GM19452 (cell line): ENCODE data around the gene TMEM79.

Experiments used
- ATAC-seq: cut with Tn5 transposase; IDR thresholded peaks from one replicate; pipeline ENCODE4 v1.9.1; 2021; ENCODE audit not compliant: unreplicated experiment

The TMEM79 gene

DNA sequence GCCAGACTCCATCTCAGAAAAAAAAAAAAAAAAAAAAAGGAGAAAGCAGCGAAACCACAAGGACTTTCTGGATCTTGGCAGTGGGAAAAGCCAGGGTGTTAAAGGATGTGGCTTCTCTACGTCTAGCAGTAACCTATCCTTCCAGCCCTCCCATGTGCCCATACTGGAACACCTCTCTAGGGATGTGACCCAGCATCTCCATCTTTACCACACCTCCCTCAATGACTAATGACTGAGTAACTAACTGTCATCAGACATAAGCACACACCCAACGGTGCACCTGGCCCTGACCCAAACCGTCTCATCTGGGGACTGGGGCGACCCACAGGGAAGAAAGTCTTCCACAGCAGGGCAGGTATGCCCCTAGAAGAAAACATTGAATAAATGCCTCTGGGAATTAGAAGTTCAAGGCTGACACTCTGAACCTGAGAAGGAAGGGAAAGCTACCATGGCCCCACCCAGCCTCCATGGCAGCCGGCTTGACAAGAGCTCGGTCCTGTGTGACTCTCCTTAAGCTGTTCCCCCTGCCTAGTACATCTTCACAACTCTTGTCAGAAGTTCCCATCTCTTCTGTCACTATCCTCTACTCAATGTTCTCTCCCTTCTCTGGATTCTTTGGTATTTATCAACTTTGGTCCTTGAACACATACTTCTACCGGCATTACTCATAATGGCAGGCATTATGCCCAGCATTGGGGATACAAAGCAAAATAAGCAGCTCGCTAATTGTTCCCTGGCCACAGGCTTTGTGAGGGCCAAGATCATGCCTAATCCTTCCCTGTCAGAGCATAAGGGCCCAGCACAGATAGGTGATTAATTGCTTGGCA is 21.5 kb upstream of the TMEM79 start:
- no peak for ATAC-seq

DNA sequence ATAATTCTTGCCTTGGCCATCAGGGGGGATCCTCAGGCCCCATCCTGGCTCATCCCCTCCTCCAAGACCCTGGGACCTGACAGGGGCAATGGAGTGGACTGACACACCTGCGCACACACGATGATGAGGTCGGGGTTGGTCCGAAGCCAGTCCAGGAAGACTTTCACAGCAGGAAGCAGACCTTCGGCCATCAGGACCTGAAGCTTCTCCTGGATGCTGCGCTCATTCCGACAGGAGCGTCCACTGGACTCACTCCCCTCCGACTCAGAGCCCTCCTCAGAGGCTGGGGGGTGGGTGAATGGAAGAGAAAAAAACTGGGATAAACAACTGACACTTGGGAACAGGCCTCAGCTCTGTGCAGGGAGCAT is 20.9 kb upstream of the TMEM79 start:
- ATAC-seq, result no peak

DNA sequence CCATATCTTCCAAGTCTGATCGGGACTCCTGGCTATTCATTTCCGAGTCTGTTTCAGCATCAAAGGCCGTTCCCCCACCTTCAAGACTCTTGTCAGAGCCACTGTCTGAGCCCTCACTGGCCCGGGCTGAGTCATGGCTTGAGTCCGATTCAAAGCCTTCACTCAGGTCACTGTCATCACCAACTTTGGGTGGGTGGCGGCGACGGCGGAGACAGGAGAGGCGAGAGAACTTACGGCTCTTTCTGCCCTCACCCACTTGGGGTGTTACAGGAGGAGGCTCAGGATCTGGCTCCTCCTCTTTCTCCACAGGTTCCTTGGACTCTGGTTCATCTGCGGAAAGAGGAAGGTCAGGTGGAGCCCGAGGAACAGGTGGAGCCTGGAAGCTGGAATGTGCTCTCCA is 18.1 kb upstream of the TMEM79 start:
- no peak for ATAC-seq

DNA sequence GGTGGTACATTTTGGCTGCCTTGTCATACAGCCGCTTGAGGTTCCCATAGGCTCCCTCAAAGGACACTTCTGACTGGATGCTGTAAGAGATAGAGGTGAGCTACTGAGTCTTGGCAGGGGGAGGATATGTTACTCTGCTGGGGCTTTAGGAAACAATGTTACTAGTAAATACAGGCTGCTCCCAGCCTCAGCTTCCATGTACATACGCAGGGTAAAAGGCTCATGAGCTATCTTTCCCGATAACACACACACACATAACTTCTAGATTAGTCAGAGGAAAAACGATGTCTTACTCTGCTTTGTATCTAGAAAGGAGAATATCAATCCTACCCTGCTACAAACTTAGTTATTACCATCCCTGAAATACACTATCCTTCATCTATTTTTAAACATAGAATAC is 15.8 kb upstream of the TMEM79 start:
- ATAC-seq, result no peak

DNA sequence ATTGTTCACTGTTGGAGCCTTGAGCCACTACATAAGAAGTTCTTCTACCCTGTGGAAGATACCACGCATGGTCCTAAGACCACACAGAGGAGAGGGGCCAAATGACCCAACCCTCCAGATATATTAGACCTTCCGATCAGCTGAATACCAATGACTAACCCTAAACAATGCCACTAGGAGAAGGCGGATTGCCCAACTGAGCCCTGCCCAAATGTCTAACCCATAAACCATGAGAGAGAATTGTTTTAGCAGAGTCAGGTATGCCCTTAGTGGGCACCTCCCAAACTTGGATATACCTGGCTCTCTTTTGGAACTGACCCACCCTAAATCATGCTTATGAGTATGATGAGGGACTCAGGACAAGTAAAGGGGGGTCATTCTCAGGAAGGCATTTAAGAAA is 13.8 kb upstream of the TMEM79 start:
- ATAC-seq, result no peak

DNA sequence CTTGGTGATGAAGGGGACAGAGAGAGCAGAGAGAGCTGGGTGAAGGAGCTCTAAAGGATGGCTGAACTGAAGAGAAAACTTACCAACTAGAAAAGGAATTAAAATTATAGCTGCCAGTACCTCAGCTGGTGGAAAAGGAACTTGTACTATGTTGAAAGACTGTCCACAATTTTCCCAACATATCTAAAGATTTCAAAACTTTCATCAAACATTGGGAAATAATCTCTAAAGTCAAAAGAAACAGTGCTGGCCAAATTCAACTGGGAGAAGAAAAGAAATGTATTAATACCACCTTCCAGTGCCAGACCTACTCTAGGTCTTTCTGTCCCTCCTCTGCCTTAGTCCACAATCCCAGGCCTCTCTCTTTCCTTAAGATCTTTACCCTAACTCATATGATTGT is 7.6 kb upstream of the TMEM79 start:
- no peak for ATAC-seq

DNA sequence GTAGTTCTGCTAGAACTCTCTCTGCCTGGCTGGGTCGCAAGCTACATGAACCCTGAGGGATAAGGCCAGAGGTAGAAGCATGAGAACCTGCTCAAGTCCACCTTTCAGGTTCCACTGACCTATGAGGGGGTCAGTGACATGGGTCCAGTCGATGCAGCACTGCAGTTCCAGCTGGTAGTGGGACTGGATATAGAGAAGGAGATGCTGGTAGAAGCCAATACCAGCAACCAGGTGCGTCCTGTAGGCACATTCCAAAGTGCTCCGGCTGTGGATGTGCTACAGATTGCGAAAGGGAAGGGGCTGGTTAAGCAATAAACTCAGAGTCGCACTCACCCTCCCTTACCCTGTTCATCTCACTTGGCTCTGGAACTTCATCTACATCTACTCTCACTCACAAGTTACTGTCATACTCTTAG is 7.2 kb upstream of the TMEM79 start:
- ATAC-seq, result no peak

DNA sequence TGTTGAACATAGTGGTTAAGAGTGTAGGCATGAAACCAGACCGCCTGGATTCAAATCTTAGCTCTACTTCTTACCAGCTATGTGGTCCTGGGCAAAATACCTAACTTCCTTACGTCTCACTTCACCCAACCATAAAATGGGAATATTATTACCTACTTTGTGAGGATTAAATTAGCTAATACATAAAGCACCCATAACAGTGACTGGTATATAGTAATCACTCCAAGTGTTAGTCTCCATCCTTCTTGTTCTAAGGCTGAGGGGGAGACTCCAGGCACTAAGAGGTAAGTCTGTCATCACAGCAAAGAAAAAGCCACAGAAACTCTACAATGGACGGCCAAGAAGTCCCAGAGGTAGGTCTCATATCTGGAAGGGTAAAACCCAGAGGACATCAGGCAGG is 4.3 kb upstream of the TMEM79 start:
- ATAC-seq, result no peak

DNA sequence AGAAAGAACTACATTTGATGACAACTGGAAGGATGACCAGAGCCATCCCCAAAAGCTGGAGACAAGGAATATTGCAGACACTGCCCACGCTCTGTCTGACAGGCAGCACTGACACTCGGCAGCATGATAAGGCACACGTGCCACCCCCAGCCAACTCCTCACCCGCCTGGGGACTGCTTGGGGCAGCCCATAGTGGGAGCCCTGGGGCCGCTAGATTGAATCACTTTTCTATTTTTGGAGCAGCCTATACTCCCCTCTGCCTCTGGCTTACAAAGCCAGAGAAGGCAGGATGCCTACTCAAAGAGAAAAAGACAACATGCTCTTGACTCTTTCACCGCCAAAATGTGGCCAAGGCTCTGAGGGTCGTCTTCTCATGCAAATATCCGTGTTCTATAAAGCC is 2.8 kb upstream of the TMEM79 start:
- peak; percentile 43 for ATAC-seq

DNA sequence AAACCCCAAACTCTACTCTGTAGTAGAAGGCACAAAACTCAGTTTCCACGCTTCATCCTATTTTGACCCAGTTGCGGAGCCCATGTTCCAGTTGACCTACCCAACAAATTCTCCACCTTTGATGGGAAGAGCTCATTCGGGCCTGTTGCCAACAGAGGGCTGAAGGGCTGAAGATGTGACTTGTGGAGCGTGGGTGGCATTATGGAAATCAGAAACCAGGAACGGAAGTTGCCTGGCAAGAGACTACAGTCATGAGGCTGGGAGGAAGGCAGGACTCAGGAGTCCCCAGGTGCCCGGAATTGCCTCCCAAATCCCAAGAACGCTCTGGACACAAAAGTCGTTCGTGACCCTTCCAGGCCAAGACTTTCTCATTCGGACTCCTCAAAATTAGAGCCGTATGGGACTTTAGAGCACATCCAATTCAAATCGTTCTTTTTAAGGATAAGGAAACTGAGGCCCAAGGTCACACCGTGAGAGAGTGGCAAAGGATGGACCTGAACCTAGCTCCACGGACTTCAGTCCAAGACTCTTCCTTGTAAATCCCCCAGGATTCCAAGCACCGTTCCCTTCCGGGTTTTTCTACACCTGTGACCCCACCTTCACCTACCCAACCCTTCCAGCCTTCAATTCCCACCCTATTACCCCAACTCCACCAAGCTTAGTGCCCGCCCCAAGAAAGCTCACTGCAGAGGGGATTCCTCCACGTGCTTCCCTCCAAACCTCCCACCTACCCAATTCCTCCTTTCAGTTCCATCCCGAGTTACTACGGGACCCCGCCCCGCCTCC is 2.2 kb upstream of the TMEM79 start:
- ATAC-seq, result peak; percentile 8

DNA sequence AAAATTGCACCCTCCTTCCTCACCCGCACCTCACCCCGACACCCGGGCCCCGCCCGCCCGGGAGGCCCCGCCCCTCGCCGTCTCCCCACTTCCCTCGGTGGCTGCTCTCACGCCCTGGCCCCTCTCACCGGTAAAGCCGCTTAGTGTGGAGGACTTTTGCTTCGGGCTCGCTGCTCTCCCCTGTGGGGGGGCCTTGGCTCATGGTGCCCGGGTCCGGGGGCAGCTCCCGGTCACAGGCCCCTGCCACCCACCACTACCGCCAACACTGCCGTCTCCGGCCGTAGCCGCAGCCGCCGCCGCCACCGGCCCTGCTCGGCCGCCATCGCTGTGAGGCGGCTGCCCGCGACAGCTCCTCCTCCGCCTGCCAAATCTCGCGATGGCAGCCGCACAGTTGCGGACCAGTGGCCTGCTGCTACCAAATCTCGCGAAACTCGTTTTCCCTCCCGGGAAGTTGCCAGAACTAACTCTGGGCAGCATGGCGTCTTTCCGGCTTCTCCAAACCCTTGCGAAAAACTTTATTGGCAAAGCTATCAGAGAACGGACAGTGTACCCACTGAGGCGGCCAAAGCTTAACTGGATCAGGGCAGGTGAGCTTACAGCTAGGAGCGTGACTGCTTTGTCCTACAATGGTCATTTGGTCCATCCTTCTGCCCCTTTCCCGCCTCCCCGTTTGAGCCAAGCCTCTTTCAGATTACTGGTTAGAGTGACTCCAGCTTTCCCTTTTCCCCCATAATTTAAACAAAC is 1.5 kb upstream of the TMEM79 start, which contains the start of gene SMG5:
Gene SMG5 (minus strand): TSS at position 347 of the 744 bp plus-strand sequence. CDS start 145 bp downstream, at position 202.
- peak; percentile 84 for ATAC-seq

DNA sequence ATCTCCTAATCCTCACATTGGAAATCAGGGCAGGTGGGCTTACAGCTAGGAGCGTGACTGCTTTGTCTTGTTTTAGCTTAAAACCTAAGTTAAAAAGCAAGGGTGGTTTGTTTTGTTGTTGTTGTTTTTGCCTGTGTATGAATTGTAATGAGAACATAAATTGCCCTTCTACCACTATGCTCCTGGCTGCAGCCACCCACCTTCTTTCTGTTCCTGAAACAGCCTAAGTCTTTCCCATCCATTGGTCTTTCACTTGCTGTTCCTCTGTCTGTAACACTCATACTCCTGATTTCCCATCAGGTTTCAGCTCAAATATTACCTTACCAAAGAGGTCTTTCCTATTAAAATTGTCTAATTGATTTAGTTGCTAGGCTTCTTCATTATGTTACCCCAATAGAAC is 604 bp upstream of the TMEM79 start:
- no peak for ATAC-seq

DNA sequence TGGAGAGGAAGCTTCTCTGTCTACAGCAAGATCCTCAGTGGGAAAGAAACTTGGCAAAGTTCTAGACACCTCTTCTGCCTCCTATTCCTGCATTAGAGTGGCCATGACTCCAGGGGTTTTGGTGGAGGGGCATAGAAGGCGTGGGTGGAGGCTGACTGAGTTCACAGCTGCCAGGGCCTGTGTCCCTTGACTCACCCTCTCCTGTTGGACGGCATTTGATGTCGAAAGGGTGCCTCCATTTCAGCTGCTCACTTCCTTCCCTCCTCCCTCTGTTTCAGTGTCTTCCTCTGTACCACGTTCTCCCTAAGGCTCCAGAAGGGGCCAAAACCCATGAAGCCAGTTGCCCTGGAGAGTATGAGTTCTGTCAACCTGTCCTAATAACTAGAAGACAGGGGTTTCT is 632 bp downstream of the TMEM79 start:
- no peak for ATAC-seq

DNA sequence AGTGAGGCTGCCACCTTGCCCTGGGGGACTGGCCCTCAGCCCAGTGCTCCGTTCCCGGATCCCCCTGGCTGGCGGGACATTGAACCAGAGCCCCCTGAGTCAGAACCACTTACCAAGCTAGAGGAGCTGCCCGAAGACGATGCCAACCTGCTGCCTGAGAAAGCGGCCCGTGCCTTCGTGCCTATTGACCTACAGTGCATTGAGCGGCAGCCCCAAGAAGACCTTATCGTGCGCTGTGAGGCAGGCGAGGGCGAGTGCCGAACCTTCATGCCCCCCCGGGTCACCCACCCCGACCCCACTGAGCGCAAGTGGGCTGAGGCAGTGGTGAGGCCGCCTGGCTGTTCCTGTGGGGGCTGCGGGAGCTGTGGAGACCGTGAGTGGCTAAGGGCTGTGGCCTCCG is 1.3 kb downstream of the TMEM79 start:
- no peak for ATAC-seq

DNA sequence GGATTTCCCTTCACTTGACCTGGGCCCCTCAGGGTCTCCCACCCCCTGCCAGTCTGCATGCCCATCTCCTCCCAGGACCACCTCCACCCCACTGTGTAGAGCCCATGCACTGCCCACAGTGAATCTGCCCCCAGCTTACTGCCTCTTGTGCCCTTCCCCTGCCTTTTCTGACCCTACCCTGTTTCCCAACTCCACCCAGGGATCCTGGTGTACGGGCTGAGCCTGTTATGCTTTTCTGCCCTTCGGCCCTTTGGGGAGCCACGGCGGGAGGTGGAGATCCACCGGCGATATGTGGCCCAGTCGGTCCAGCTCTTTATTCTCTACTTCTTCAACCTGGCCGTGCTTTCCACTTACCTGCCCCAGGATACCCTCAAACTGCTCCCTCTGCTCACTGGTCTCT is 1.9 kb downstream of the TMEM79 start:
- ATAC-seq, result no peak

DNA sequence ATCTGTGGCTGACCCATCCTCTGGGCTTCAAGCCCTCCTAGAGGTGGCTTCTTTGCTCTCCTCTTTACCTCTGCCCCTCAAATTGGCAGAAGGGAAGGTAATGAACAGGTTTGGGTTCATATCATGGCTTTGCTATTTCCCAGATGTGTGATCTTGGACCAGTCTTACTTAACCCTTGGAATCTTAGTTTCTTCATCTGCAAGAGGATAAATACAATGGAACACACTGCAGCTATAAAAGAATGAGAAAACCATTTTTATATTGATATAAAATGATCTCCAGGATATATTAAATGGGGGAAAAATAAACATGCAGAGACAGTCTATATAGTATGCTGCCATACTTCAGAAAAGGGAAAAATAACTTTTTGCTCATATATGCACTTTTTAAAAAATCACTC is 5.7 kb downstream of the TMEM79 start:
- no peak for ATAC-seq

DNA sequence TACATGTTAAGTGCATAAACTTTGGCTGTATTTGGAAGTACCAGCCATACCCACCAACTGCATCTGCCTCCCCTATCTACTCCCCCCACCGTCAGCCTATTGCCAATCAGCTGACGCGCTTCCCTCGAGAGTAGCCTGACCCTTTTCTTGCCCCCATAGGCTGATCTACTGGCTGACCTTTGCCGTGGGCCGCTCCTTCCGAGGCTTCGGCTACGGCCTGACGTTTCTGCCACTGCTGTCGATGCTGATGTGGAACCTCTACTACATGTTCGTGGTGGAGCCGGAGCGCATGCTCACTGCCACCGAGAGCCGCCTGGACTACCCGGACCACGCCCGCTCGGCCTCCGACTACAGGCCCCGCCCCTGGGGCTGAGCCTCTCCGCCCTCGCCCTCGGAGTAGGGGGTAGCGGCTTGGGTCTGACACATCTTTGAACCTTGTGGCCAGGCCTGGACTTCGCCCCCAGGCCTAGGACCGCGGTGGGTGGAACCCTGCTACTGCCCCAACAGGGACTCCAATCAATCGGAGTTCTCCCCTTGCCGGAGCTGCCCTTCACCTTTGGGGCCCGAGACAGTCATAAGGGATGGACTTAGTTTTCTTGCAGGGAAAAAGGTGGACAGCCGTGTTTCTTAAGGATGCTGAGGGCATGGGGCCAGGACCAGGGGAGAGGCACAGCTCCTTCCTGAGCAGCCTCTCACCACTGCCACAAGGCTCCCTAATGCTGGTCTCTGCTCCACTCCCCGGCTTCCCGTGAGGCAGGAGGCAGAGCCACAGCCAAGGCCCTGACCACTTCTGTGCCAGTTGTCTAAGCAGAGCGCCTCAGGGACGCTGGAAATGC is 7.3 kb downstream of the TMEM79 start:
- ATAC-seq, result no peak

DNA sequence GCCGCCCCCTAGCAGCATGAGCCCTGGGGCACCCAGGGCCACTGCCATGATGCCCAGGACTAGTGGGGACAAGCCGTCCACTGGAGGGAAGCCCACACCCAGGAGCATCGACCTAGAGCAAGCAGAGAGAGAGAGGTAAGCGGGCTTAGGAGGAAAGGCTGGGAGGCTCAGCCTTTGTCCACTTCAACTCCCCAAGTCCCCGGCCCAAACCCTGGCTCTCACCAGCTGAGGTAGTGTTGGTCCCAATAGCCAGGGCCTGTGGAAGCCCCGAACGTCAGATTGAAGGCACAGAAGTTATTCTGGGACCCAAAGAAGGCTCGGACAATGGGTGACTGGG is 8.9 kb downstream of the TMEM79 start:
- ATAC-seq, result no peak

DNA sequence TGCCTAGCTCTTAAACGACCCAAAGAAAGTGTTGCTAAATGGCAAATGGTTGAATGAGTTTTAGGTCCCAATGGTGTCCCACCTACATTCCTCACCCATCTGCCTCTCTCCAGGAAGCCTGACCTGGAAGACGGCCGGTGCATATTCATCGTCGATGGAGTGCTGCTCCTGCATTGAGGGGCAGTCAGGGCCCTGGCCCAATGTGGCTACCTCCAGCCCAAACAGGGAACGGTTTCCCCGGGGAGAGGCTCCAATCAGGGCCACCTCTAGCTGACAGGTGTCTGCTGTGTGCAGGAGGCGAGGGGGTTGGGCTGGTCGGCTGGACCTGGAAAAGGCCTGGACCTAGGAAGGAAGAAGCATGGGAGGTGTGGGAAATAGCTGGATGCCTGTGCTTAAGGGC is 9.8 kb downstream of the TMEM79 start:
- no peak for ATAC-seq

DNA sequence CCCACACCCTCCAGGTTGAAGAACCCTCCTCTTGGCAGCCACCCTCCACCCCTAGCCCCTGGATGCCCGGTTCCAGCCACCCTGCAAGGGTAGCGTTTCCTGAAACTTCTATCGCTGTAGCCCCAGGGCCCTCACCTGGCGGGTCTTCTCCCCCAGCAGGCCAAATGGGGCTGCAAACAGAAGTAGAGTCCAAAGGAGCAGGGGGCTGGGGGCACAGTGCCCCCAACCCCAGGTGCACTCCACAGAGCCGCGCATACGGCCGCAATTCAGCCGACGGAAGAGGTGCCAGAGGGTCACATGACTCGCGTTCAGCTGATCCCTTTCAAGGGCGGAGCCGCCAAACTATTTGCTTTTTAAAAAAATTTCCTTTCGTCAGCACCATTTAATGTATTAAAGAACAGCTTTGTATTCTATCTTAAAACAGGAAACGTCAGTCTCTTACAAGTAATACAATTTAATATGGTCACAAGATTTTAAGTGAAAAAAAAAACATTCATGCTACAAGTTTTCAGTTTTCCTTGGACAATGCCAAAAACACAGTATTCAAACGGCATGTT is 11.3 kb downstream of the TMEM79 start, which contains the start of gene GLMP:
Gene GLMP (minus strand): TSS at position 289 of the 557 bp plus-strand sequence. CDS start 34 bp downstream, at position 255.
- ATAC-seq, result no peak
